Measurements from ENCODE around the gene PTCH1.

The PTCH1 gene

GRCh38 chr9:95436416-95436815 is 80.4 kb downstream of the PTCH1 start:
- no peak for DNase-seq

- DNase-seq = no peak
Observed at GRCh38 chr9:95435074-95435728, 81.6 kb downstream of the PTCH1 start.

GRCh38 chr9:95434116-95435073 is 82.4 kb downstream of the PTCH1 start:
- DNase-seq = no peak

GRCh38 chr9:95433096-95433819 is 83.5 kb downstream of the PTCH1 start:
- no peak for DNase-seq

GRCh38 chr9:95431286-95431685 is 85.5 kb downstream of the PTCH1 start:
- DNase-seq = no peak

- DNase-seq = no peak
Observed at GRCh38 chr9:95429948-95430620, 86.7 kb downstream of the PTCH1 start.

GRCh38 chr9:95429096-95429495 is 87.7 kb downstream of the PTCH1 start:
- no peak for DNase-seq

- DNase-seq = no peak
Observed at GRCh38 chr9:95425910-95426551, 90.7 kb downstream of the PTCH1 start.

- no peak for DNase-seq
Observed at GRCh38 chr9:95422650-95423049, 94.1 kb downstream of the PTCH1 start.

- DNase-seq = no peak
Observed at GRCh38 chr9:95420518-95420917, 96.3 kb downstream of the PTCH1 start.

- no peak for DNase-seq
Observed at GRCh38 chr9:95419444-95419843, 97.3 kb downstream of the PTCH1 start.

GRCh38 chr9:95415158-95415557 is 101.6 kb downstream of the PTCH1 start:
- no peak for DNase-seq

GRCh38 chr9:95413793-95414192 is 103.0 kb downstream of the PTCH1 start:
- no peak for DNase-seq

GRCh38 chr9:95411054-95411892 is 105.5 kb downstream of the PTCH1 start:
- DNase-seq = no peak

GRCh38 chr9:95409650-95410426 is 106.9 kb downstream of the PTCH1 start:
- DNase-seq = no peak

- no peak for DNase-seq
Observed at GRCh38 chr9:95407524-95407923, 109.2 kb downstream of the PTCH1 start.

GRCh38 chr9:95406121-95406520 is 110.7 kb downstream of the PTCH1 start:
- no peak for DNase-seq

GRCh38 chr9:95399261-95399660 is 117.5 kb downstream of the PTCH1 start:
- no peak for DNase-seq
